Measurements from ENCODE around the gene PKNOX2. TPM values are rescaled to one million over a fixed set of nuclear protein-coding genes. Genes with fewer than 3 reads are reported as not detected.

The PKNOX2 gene
- total RNA-seq, 1 donor from 2014 or later: 41.8 TPM

DNA sequence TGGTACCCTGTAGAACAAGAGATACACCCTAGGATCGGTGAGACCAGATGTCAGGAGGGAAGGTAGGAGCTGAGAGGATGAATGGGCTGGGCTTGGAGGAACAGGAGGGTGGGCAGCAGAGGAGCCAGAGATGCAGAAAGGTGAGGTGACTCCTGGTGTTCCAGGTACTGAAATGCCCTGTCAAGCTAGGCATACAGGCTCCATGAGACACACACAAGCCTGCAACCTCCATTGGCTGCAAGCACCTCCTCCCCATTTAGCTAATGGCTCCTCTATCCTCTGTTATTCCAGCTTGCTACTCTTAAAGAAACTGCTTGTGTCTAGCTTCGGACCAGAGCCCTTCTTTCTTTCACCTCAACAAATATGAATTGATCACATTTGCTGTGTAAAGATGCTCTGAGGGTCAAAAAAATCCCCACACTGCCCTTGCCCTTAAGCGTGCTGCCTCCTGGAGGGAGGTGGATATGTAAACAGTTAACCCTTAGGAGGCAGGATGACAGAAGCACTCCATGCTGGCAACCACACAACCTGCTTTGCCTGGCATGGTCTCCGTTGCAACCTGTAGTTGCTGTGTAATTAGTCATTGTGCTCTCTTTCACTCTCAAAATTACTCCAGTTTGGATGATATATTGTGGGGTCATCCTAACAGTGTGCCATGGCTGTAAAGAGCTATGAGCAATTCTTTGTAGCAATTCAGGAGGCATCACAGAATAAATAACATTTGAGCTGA is 156.0 kb downstream of the PKNOX2 start:
- Mint-ChIP-seq H3K9me3 (ENCODE audit: unreplicated experiment) (no peaks in the 10 kb centered on the region), H3K27ac (ENCODE audit: unreplicated experiment) (no peak overlapping the region), H3K27me3 (ENCODE audit: unreplicated experiment) (peaks cover 5% of the 10 kb centered on the region), H3K4me1 (ENCODE audit: unreplicated experiment) (peaks cover 2% of the 10 kb centered on the region), H3K4me3 (ENCODE audit: unreplicated experiment) (no peak overlapping the region), H3K36me3 (ENCODE audit: low read depth, unreplicated experiment) (peaks cover 17% of the 10 kb centered on the region)
- TF ChIP-seq, protein P1, sequence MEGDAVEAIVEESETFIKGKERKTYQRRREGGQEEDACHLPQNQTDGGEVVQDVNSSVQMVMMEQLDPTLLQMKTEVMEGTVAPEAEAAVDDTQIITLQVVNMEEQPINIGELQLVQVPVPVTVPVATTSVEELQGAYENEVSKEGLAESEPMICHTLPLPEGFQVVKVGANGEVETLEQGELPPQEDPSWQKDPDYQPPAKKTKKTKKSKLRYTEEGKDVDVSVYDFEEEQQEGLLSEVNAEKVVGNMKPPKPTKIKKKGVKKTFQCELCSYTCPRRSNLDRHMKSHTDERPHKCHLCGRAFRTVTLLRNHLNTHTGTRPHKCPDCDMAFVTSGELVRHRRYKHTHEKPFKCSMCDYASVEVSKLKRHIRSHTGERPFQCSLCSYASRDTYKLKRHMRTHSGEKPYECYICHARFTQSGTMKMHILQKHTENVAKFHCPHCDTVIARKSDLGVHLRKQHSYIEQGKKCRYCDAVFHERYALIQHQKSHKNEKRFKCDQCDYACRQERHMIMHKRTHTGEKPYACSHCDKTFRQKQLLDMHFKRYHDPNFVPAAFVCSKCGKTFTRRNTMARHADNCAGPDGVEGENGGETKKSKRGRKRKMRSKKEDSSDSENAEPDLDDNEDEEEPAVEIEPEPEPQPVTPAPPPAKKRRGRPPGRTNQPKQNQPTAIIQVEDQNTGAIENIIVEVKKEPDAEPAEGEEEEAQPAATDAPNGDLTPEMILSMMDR (IDR thresholded peaks at IDR 0.05; ENCODE audit: unreplicated experiment): no peak
- DNase-seq (ENCODE audit: low spot score): no peak

DNA sequence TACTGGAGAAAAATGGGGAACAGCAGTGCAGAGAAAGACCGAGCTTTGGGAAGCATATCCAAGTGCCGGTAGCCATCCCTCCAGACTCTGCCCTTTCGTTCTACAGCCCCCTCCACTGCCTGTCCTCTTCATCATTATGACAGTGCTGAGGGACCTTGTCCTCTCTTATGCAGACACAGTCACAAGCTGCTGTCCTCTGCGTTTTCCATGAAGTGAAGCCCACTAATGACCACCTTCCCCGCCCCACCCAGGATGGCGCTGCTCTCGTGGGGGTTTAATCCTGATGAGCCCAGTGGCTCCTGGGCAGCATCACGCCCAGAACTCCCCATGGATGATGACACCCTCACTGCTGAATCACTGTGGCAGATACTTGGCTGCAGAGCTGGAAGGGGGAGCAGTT is 157.7 kb downstream of the PKNOX2 start:
- TF ChIP-seq, protein P1 (IDR thresholded peaks at IDR 0.05; ENCODE audit: unreplicated experiment): no peak
- Mint-ChIP-seq H3K27me3 (ENCODE audit: unreplicated experiment) (peaks cover 9% of the 10 kb centered on the region), H3K4me1 (ENCODE audit: unreplicated experiment) (peaks cover 10% of the 10 kb centered on the region), H3K36me3 (ENCODE audit: low read depth, unreplicated experiment) (peaks cover 14% of the 10 kb centered on the region), H3K27ac (ENCODE audit: unreplicated experiment) (no peak overlapping the region), H3K9me3 (ENCODE audit: unreplicated experiment) (no peaks in the 10 kb centered on the region), H3K4me3 (ENCODE audit: unreplicated experiment) (no peak overlapping the region)
- DNase-seq (ENCODE audit: low spot score): no peak

DNA sequence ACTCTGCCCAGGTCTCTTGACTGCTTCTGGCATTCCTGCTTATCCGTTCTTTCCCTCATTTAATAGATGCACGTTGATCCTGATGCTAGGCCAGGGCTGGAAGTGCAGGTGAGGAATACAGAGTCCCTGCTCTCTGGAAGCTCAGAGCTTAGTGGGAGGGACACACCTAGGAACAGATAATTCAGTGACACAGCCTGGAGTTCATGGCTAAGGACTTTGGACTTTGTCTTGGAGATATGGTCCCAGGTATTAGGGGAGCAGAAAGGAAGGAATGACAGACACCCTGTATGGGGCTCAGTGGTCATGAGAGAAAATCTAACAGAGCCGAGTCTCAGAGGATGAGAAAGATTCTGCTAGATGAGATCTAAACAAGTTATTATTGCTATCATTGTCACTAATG is 160.6 kb downstream of the PKNOX2 start:
- peaks cover 16% of the 10 kb centered on the region for H3K27me3 Mint-ChIP-seq (ENCODE audit: unreplicated experiment)
- H3K36me3 Mint-ChIP-seq (ENCODE audit: low read depth, unreplicated experiment): peaks cover 5% of the 10 kb centered on the region
- no peak overlapping the region for H3K27ac Mint-ChIP-seq (ENCODE audit: unreplicated experiment)
- no peaks in the 10 kb centered on the region for H3K9me3 Mint-ChIP-seq (ENCODE audit: unreplicated experiment)
- no peak overlapping the region for H3K4me3 Mint-ChIP-seq (ENCODE audit: unreplicated experiment)
- H3K4me1 Mint-ChIP-seq (ENCODE audit: unreplicated experiment): peaks cover 26% of the 10 kb centered on the region
- DNase-seq (ENCODE audit: low spot score): no peak
- TF ChIP-seq, protein P1 (IDR thresholded peaks at IDR 0.05; ENCODE audit: unreplicated experiment): no peak

DNA sequence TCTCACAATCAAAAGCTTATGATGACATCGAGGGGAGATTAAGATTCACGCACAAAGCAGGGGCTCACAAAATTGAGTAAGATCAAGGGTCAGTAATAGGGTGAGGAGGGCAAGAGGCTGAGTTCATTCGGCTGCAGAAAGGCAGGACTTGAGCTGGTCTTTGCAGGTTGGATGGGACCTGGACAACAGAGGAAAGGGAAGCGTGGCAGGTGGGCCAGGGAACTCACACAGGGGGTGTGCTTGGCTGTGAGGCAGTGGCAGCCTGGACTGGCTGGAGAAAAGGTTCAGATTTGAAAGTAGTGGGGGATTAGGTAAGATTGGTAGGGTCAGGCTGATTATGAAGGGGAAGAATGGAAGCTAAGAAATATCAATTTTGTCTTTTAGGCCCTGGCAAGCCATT is 161.6 kb downstream of the PKNOX2 start:
- no peaks in the 10 kb centered on the region for H3K9me3 Mint-ChIP-seq (ENCODE audit: unreplicated experiment)
- TF ChIP-seq, protein P1 (IDR thresholded peaks at IDR 0.05; ENCODE audit: unreplicated experiment): no peak
- peaks cover 16% of the 10 kb centered on the region for H3K27me3 Mint-ChIP-seq (ENCODE audit: unreplicated experiment)
- H3K36me3 Mint-ChIP-seq (ENCODE audit: low read depth, unreplicated experiment): peaks cover 5% of the 10 kb centered on the region
- H3K27ac Mint-ChIP-seq (ENCODE audit: unreplicated experiment): no peak overlapping the region
- peak overlapping the region; percentile 1 for H3K4me3 Mint-ChIP-seq (ENCODE audit: unreplicated experiment)
- no peak for DNase-seq (ENCODE audit: low spot score)
- peaks cover 33% of the 10 kb centered on the region for H3K4me1 Mint-ChIP-seq (ENCODE audit: unreplicated experiment)

DNA sequence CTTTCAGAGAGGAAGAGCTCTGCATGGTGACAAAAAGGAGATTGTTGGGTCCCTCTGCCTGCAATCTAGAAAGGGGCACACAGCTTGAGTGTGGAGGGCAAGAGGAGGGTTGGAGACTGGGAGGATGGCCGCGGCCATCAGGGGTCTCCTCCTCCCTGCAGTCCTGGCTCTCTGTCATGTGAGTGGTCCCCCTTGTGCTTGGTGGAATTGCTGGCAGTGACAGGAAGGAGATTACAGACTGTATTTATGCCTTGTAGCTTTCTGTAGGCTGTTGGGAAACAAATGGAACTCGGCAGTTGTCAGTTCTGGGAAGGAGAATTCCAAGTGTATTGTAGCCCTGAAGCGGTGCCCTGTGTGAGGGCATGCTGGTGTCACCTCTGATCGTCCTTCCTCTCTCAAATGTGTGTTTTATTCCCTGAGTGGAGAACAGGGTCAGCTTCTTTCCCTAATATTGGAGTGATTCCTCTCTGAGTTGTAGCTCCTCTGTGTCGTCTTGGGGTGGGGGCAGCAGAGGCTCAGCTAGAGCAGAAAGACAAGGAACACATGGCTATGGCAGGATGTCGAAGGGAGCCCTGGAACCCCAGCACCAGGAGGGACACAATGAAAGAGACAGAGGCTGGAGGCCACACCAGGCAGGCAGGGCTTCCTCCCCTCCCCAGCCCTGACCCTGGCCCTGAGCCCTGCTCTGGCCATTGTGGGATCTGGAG is 163.1 kb downstream of the PKNOX2 start:
- peaks cover 39% of the 10 kb centered on the region for H3K4me1 Mint-ChIP-seq (ENCODE audit: unreplicated experiment)
- TF ChIP-seq, protein P1 (IDR thresholded peaks at IDR 0.05; ENCODE audit: unreplicated experiment): no peak
- DNase-seq (ENCODE audit: low spot score): no peak
- no peaks in the 10 kb centered on the region for H3K9me3 Mint-ChIP-seq (ENCODE audit: unreplicated experiment)
- H3K4me3 Mint-ChIP-seq (ENCODE audit: unreplicated experiment): no peak overlapping the region
- peaks cover 17% of the 10 kb centered on the region for H3K27me3 Mint-ChIP-seq (ENCODE audit: unreplicated experiment)
- H3K27ac Mint-ChIP-seq (ENCODE audit: unreplicated experiment): no peak overlapping the region
- peaks cover 10% of the 10 kb centered on the region for H3K36me3 Mint-ChIP-seq (ENCODE audit: low read depth, unreplicated experiment)

All from endothelial cell (in vitro differentiated cells).